ENCODE measurements around the gene QSOX2.

The QSOX2 gene

GRCh38 chr9:136235709-136236455, 9.7 kb downstream of the QSOX2 start:
- DNase-seq = no peak

- no peak for DNase-seq
Measured at GRCh38 chr9:136235171-136235570, 10.4 kb downstream of the QSOX2 start.

- no peak for DNase-seq
Measured at GRCh38 chr9:136234597-136234996, 11.0 kb downstream of the QSOX2 start.

- no peak for DNase-seq
Measured at GRCh38 chr9:136233868-136234267, 11.7 kb downstream of the QSOX2 start.

- DNase-seq = no peak
Measured at GRCh38 chr9:136233411-136233810, 12.2 kb downstream of the QSOX2 start.

GRCh38 chr9:136232969-136233368, 12.6 kb downstream of the QSOX2 start:
- DNase-seq = no peak

GRCh38 chr9:136231478-136232297, 13.9 kb downstream of the QSOX2 start:
- DNase-seq = no peak

GRCh38 chr9:136230773-136231172, 14.8 kb downstream of the QSOX2 start:
- DNase-seq = no peak

GRCh38 chr9:136230365-136230764, 15.2 kb downstream of the QSOX2 start:
- no peak for DNase-seq

GRCh38 chr9:136229096-136230065, 16.2 kb downstream of the QSOX2 start:
- no peak for DNase-seq

- DNase-seq = no peak
Measured at GRCh38 chr9:136228107-136228875, 17.3 kb downstream of the QSOX2 start.

GRCh38 chr9:136226680-136227407, 18.8 kb downstream of the QSOX2 start:
- DNase-seq = no peak

GRCh38 chr9:136225748-136226679, 19.6 kb downstream of the QSOX2 start:
- peak; percentile 34 for DNase-seq

GRCh38 chr9:136225366-136225747, 20.3 kb downstream of the QSOX2 start:
- no peak for DNase-seq

- no peak for DNase-seq
Measured at GRCh38 chr9:136223871-136224640, 21.6 kb downstream of the QSOX2 start.

- DNase-seq = no peak
Measured at GRCh38 chr9:136222906-136223285, 22.7 kb downstream of the QSOX2 start.

- no peak for DNase-seq
Measured at GRCh38 chr9:136222166-136222905, 23.3 kb downstream of the QSOX2 start.

GRCh38 chr9:136220017-136220729, 25.4 kb downstream of the QSOX2 start:
- DNase-seq = no peak

Measured in NCI-H1436 (cell line).